CD4-positive, alpha-beta memory T cell (primary cell): ENCODE results near the gene SOX21. TPM values are rescaled to one million over a fixed set of nuclear protein-coding genes. Genes with fewer than 3 reads are reported as not detected.

Source experiments
- CTCF ChIA-PET: fragments of 350-600 bp; sonication (Branson Sonifier 250); formaldehyde crosslinking; loops from one replicate; lab custom pipeline; 2021; ENCODE audit warnings: inconsistent platforms; ENCODE audit not compliant: partially characterized antibody; lab: Charles Lee
- POLR2A ChIA-PET: fragments of 350-600 bp; sonication (Branson Sonifier 250); formaldehyde crosslinking; loops from one replicate; lab custom pipeline; 2021; ENCODE audit not compliant: partially characterized antibody; lab: Charles Lee
- DNase-seq, 5 donors: peaks; one replicate each; pipeline versions ENCODE4 v3.0.0 to v3.0.0-alpha.2; 2020 to 2022; ENCODE audit warnings: mixed read lengths in 1 of 5
- H3K27ac ChIP-seq: one replicate; pipeline ENCODE4 v1.7.0; 2013; ENCODE audit warnings: low read depth, low read length
- H3K27me3 ChIP-seq: 2 replicates; pipeline ENCODE4 v1.7.0; 2013; ENCODE audit warnings: mild to moderate bottlenecking, low read length, moderate library complexity; ENCODE audit not compliant: insufficient read depth
- H3K36me3 ChIP-seq: 2 replicates; pipeline ENCODE4 v1.7.0; 2013; ENCODE audit warnings: mild to moderate bottlenecking, low read length, moderate library complexity; ENCODE audit not compliant: insufficient read depth
- H3K4me1 ChIP-seq: 2 replicates; pipeline ENCODE4 v1.7.0; 2013; ENCODE audit warnings: mild to moderate bottlenecking, low read length, moderate library complexity; ENCODE audit not compliant: insufficient read depth
- H3K4me3 ChIP-seq, 2 donors: one replicate each; pipeline ENCODE4 v1.7.0; 2013; ENCODE audit warnings: low read length in 2 of 2, mild to moderate bottlenecking in 1 of 2
- H3K9me3 ChIP-seq, 2 donors: one replicate each; pipeline ENCODE4 v1.7.0; 2013; ENCODE audit warnings: low read length in 2 of 2, control low read depth in 1 of 2; ENCODE audit not compliant: control insufficient read depth in 1 of 2
- H3K27ac Mint-ChIP-seq, 7 donors: one replicate each; pipeline ENCODE4 v1.8.0; 2020 to 2021; ENCODE audit warnings: mixed read lengths in 7 of 7, mild to moderate bottlenecking in 6 of 7, inconsistent platforms in 3 of 7, moderate library complexity in 3 of 7
- H3K27me3 Mint-ChIP-seq, 2 donors: one replicate each; pipeline ENCODE4 v1.8.0; 2020 to 2021; ENCODE audit warnings: mixed read lengths in 2 of 2
- H3K36me3 Mint-ChIP-seq, 2 donors: one replicate each; pipeline ENCODE4 v1.8.0; 2020 to 2021; ENCODE audit warnings: mixed read lengths in 2 of 2, inconsistent platforms in 1 of 2, mild to moderate bottlenecking in 1 of 2
- H3K4me1 Mint-ChIP-seq, 4 donors: one replicate each; pipeline ENCODE4 v1.8.0; 2020 to 2021; ENCODE audit warnings: mixed read lengths in 4 of 4, mild to moderate bottlenecking in 1 of 4
- H3K4me3 Mint-ChIP-seq, 8 donors: one replicate each; pipeline ENCODE4 v1.8.0; 2020 to 2021; ENCODE audit warnings: mixed read lengths in 8 of 8, mild to moderate bottlenecking in 7 of 8, moderate library complexity in 6 of 8, inconsistent platforms in 3 of 8
- H3K9me3 Mint-ChIP-seq, 8 donors: one replicate each; pipeline ENCODE4 v1.8.0; 2020 to 2021; ENCODE audit warnings: mixed read lengths in 8 of 8, mild to moderate bottlenecking in 5 of 8, inconsistent platforms in 3 of 8, moderate library complexity in 1 of 8
- intact Hi-C: fragments of 100-400 bp; cut with micrococcal nuclease; formaldehyde crosslinking; loops from one replicate; pipeline ENCODE4 v1.15.1; 2023
- polyA plus RNA-seq, 2 donors: library from polyadenylated mRNA; unstranded; fragments of 300-500 nt; fragmentation: Illumina TruSeq; gene quantifications; one replicate each; pipeline ENCODE4 v1.2.3, GENCODE V29; 2021
- total RNA-seq, 2 experiments: library from RNA; stranded (reverse); gene quantifications; one replicate each; pipeline ENCODE4 v1.2.3, GENCODE V29; 2021

SOX21 gene
- total RNA-seq (not detected), polyA plus RNA-seq (not detected)

DNA sequence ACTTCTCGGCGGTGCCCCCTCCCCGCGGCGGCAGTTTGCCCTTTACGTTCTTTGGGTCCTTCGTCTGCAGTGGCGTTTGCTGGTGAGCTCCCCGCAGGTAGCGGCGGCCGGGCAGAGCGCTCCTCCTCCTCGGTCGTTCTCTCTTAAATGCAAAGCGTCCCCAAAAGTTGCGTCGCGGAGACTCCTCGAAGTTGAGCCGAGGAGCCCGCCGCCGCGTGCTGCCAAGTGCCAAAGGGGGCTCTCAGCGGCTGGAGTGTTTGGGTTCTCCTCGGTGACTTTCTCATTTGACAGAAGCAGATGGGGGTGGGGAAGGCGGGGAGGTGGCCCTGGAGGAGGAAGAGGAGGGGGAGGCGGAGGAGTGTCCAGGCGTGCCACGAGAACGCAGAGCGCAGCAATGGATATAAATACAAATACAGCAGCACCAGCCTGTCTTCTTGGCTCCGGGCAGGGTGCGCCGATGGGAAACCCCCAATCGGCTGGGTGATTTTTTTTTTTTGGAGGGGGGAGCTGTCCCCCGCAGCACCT, at the start of gene SOX21:
TSS of gene SOX21 (minus strand) at position 259 of the 525 bp plus-strand sequence. CDS start 496 bp downstream, outside the sequence.
- Mint-ChIP-seq H3K27me3 (peaks cover 63 to 64% of the 10 kb centered on the region in 2 donors), H3K9me3 (peaks cover 0 to 22% (median 12%) of the 10 kb centered on the region in 8 donors), H3K4me3 (peak within 1 kb of the TSS; percentile 47 to 82 (median 70)), H3K27ac (peak within 1 kb of the TSS in 1 of 7 donors; percentile 35), H3K4me1 (peaks cover 10 to 37% (median 24%) of the 10 kb centered on the region in 4 donors), H3K36me3 (no peaks in the 10 kb centered on the region)
- no peak for DNase-seq
- no peaks in the 10 kb centered on the region for H3K36me3 ChIP-seq
- ChIA-PET POLR2A (no interaction called here), CTCF (no interaction called here)
- intact Hi-C loops = no loop called here
- H3K27ac ChIP-seq = no peak within 1 kb of the TSS
- H3K9me3 ChIP-seq = no peaks in the 10 kb centered on the region
- peaks cover 16% of the 10 kb centered on the region for H3K4me1 ChIP-seq
- peaks cover 37% of the 10 kb centered on the region for H3K27me3 ChIP-seq
- H3K4me3 ChIP-seq = no peak within 1 kb of the TSS

DNA sequence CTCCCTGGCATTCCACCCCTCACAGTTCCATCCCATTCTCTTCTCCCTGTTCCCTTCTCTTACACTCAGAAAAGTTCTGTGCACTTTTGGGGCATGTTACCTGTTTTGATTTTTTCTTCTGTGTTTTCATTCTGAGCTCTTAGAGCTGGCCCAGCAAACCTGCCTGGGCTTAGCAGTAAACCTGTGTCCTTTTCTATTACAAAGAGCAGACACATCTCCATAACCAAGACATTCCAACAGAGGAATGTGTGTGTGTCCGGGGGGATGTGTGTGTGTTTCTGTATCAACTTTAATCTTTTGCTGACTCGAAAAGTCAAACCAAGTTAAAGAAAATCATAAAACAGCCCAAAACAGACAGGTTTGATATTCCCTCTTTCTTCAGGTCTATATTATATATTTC, 49.1 kb upstream of the SOX21 start:
- Mint-ChIP-seq H3K27ac (no peak overlapping the region), H3K4me3 (no peak overlapping the region), H3K36me3 (no peaks in the 10 kb centered on the region), H3K4me1 (no peaks in the 10 kb centered on the region), H3K27me3 (peaks cover 5 to 22% of the 10 kb centered on the region in 2 donors), H3K9me3 (peaks cover 0 to 3% (median 0%) of the 10 kb centered on the region in 8 donors)
- Histone ChIP-seq H3K4me3 (no peak overlapping the region), H3K4me1 (no peaks in the 10 kb centered on the region), H3K27ac (no peak overlapping the region), H3K27me3 (no peaks in the 10 kb centered on the region), H3K9me3 (no peaks in the 10 kb centered on the region), H3K36me3 (no peaks in the 10 kb centered on the region)
- ChIA-PET CTCF (no interaction called here), POLR2A (no interaction called here)
- no peak for DNase-seq
- intact Hi-C loops = no loop called here

DNA sequence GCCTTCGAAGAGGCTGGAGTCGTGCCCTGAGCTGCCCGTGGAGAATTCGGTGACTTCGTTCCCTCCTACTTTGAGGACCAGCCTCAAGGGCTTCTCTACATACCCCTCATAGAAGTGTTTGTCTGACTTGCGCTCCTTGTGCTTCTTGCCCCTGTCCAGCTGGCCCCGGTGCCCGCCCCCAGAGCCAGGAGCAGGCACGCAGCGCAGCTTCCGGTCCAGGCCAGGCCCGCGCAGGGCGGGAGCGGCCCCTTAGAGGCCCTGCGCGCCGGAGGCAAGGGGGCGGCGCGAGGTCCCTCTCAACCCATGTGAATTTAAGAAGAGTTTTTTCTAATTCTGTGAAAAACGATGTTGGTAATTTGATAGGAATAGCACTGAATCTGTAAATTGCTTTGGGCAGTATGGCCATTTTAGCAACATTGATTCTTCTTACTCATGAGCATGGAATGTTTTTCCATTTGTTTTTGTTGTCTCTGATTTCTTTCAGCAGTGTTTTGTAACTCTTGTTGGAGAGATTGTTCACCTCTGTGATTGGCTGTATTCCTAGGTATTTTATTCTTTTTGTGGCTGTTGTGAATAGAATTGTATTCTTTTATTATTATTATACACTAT, 46.9 kb upstream of the SOX21 start:
- Histone ChIP-seq H3K36me3 (no peaks in the 10 kb centered on the region), H3K4me1 (no peaks in the 10 kb centered on the region), H3K9me3 (no peaks in the 10 kb centered on the region), H3K4me3 (no peak overlapping the region), H3K27ac (no peak overlapping the region), H3K27me3 (no peaks in the 10 kb centered on the region)
- intact Hi-C loops = no loop called here
- H3K27me3 Mint-ChIP-seq = peaks cover 7 to 21% of the 10 kb centered on the region in 2 donors
- no peaks in the 10 kb centered on the region for H3K36me3 Mint-ChIP-seq
- no peak overlapping the region for H3K27ac Mint-ChIP-seq
- DNase-seq = no peak
- ChIA-PET POLR2A (no interaction called here), CTCF (no interaction called here)
- H3K4me3 Mint-ChIP-seq = no peak overlapping the region
- H3K4me1 Mint-ChIP-seq = no peaks in the 10 kb centered on the region
- H3K9me3 Mint-ChIP-seq = peaks cover 0 to 3% (median 0%) of the 10 kb centered on the region in 8 donors

DNA sequence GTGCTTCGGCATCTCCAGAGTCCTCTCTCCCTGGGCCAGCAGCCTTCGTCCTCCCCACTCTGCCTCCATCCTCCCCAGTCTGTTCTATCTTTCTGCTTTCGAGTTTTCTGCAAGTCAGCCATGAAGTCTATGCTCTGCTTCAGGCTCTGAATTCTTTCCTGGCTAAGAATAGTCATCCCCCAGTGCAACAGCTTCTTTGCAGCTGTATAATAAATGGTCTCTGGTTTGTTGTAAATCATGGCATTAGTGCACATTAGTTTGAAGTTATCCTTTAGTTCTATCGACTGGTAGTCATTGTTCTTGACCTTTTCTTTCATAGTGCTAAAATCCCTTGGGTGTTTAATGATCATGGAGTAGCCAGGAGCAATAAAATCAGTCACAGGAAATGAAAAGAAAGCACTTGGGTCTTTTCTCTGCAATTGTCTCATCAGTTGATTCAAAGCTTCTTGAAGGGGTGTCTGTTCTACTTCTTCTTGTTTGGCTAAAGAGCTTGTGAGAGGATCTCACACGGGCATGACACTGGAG, 46.2 kb upstream of the SOX21 start:
- intact Hi-C loops = no loop called here
- no peak overlapping the region for H3K4me3 Mint-ChIP-seq
- peaks cover 0 to 3% (median 0%) of the 10 kb centered on the region in 8 donors for H3K9me3 Mint-ChIP-seq
- Histone ChIP-seq H3K9me3 (no peaks in the 10 kb centered on the region), H3K27ac (no peak overlapping the region), H3K27me3 (no peaks in the 10 kb centered on the region), H3K36me3 (no peaks in the 10 kb centered on the region), H3K4me1 (no peaks in the 10 kb centered on the region), H3K4me3 (no peak overlapping the region)
- no peak for DNase-seq
- H3K27me3 Mint-ChIP-seq = peaks cover 7 to 19% of the 10 kb centered on the region in 2 donors
- H3K27ac Mint-ChIP-seq = no peak overlapping the region
- no peaks in the 10 kb centered on the region for H3K36me3 Mint-ChIP-seq
- POLR2A ChIA-PET = no interaction called here
- CTCF ChIA-PET = no interaction called here
- no peaks in the 10 kb centered on the region for H3K4me1 Mint-ChIP-seq

DNA sequence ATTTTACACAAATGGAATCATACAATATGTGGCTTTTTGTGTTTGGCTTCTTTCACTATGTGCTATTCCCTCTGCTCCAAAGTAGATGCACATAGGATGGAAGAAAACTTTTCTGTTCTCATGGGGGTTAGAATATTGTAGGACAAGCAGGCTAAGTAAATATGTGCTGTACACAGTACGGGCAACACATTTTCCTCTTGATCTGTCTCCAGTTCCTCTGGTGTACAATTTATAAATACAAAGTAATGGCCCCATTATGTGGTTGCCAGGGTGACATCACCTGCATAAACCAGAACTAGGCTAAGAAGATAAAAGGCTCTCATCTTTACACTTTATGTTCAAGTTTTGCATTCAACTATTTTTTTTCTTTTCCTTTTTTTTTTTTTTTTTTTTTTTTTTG, 41.0 kb upstream of the SOX21 start:
- no peak for DNase-seq
- no peak overlapping the region for H3K4me3 Mint-ChIP-seq
- peaks cover 2 to 9% of the 10 kb centered on the region in 2 donors for H3K27me3 Mint-ChIP-seq
- no peaks in the 10 kb centered on the region for H3K27me3 ChIP-seq
- H3K27ac Mint-ChIP-seq = no peak overlapping the region
- no peaks in the 10 kb centered on the region for H3K36me3 ChIP-seq
- intact Hi-C loops = no loop called here
- H3K4me1 Mint-ChIP-seq = no peaks in the 10 kb centered on the region
- no peaks in the 10 kb centered on the region for H3K4me1 ChIP-seq
- ChIA-PET CTCF (no interaction called here), POLR2A (no interaction called here)
- no peaks in the 10 kb centered on the region for H3K9me3 ChIP-seq
- peaks cover 0 to 3% (median 0%) of the 10 kb centered on the region in 8 donors for H3K9me3 Mint-ChIP-seq
- no peak overlapping the region for H3K4me3 ChIP-seq
- H3K27ac ChIP-seq = no peak overlapping the region
- H3K36me3 Mint-ChIP-seq = no peaks in the 10 kb centered on the region

DNA sequence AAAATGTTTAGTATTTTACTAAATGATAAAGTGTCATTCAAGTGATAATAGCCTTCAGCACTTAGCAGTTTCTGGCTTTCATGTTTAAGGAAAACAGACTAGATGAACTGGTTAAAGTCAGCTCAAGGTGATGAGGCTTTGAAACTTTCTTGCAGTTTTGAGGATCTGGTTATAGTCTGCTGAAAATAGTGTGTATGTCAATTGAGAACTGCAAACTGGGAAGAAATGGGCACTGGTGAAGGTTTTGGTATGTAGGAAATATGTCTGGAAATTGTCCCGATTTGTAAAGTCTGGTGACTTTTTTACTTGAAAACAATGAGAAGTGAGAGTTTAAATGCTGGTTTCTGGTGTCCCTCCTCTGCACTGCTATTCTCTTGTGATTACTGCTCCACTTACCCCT, 36.8 kb upstream of the SOX21 start:
- no peaks in the 10 kb centered on the region for H3K27me3 ChIP-seq
- ChIA-PET CTCF (no interaction called here), POLR2A (no interaction called here)
- Mint-ChIP-seq H3K27ac (no peak overlapping the region), H3K4me1 (no peaks in the 10 kb centered on the region), H3K4me3 (no peak overlapping the region), H3K36me3 (no peaks in the 10 kb centered on the region), H3K9me3 (peaks cover 0 to 2% (median 0%) of the 10 kb centered on the region in 8 donors), H3K27me3 (peaks cover 2 to 6% of the 10 kb centered on the region in 2 donors)
- no peak overlapping the region for H3K27ac ChIP-seq
- no peaks in the 10 kb centered on the region for H3K9me3 ChIP-seq
- intact Hi-C loops = no loop called here
- H3K36me3 ChIP-seq = no peaks in the 10 kb centered on the region
- H3K4me1 ChIP-seq = no peaks in the 10 kb centered on the region
- H3K4me3 ChIP-seq = no peak overlapping the region
- DNase-seq = no peak

DNA sequence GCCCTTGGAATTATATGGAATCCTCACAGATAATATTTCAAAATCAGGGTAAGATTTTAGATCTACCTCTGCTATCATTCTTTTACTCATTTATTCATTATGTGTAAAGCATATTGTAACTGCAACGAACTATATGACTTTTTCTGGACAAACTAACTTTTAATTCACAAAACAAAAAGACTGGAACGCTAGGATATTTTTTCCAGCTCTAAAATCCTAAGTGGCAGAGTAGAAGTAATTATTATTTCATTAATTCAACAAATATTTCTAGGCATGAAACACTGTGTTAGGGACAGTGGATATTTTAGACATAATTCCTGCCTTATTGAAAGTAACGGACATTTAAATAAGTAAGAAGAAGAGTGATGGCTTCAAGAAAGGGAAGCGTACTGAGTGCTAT, 26.9 kb upstream of the SOX21 start:
- Mint-ChIP-seq H3K27me3 (peaks cover 6 to 7% of the 10 kb centered on the region in 2 donors), H3K27ac (no peak overlapping the region), H3K4me1 (no peaks in the 10 kb centered on the region), H3K4me3 (no peak overlapping the region), H3K36me3 (no peaks in the 10 kb centered on the region), H3K9me3 (no peaks in the 10 kb centered on the region)
- intact Hi-C loops = no loop called here
- Histone ChIP-seq H3K9me3 (no peaks in the 10 kb centered on the region), H3K36me3 (no peaks in the 10 kb centered on the region), H3K27ac (no peak overlapping the region), H3K27me3 (no peaks in the 10 kb centered on the region), H3K4me3 (no peak overlapping the region), H3K4me1 (no peaks in the 10 kb centered on the region)
- DNase-seq = no peak
- ChIA-PET POLR2A (no interaction called here), CTCF (no interaction called here)
